HG03196 (cell line): ENCODE data around the gene FGF14.
"Not testable (repeated sequence)": the region's sequence is repeated elsewhere in the genome, so short reads cannot be mapped to it uniquely, and the experiment has no call there.

Experiments used
- ATAC-seq: cut with Tn5 transposase; IDR thresholded peaks from one replicate; pipeline ENCODE4 v1.9.1; 2021; ENCODE audit not compliant: unreplicated experiment

Gene FGF14

GRCh38 chr13:102055090-102055779 is 346.6 kb downstream of the FGF14 start:
- no peak for ATAC-seq

GRCh38 chr13:102049853-102050252 is 352.0 kb downstream of the FGF14 start:
- ATAC-seq: no peak

GRCh38 chr13:102045731-102046130 is 356.1 kb downstream of the FGF14 start:
- ATAC-seq: no peak

- no peak for ATAC-seq
Measured at GRCh38 chr13:102042746-102043145, 359.1 kb downstream of the FGF14 start.

- no peak for ATAC-seq
Measured at GRCh38 chr13:102041544-102041943, 360.3 kb downstream of the FGF14 start.

- no peak for ATAC-seq
Measured at GRCh38 chr13:102040812-102041211, 361.0 kb downstream of the FGF14 start.

- ATAC-seq: no peak
Measured at GRCh38 chr13:102039264-102039663, 362.6 kb downstream of the FGF14 start.

GRCh38 chr13:102038787-102039186 is 363.1 kb downstream of the FGF14 start:
- ATAC-seq: no peak

- ATAC-seq: peak; percentile 59
Measured at GRCh38 chr13:102035969-102036368, 365.9 kb downstream of the FGF14 start.

- no peak for ATAC-seq
Measured at GRCh38 chr13:102033857-102034331, 368.0 kb downstream of the FGF14 start.

- ATAC-seq: no peak
Measured at GRCh38 chr13:102033386-102033785, 368.5 kb downstream of the FGF14 start.

GRCh38 chr13:102028868-102029267 is 373.0 kb downstream of the FGF14 start:
- no peak for ATAC-seq

- ATAC-seq: no peak
Measured at GRCh38 chr13:102028206-102028605, 373.6 kb downstream of the FGF14 start.

GRCh38 chr13:102021777-102022176 is 380.1 kb downstream of the FGF14 start:
- no peak for ATAC-seq

GRCh38 chr13:102020611-102021216 is 381.1 kb downstream of the FGF14 start:
- no peak for ATAC-seq

- ATAC-seq: no peak
Measured at GRCh38 chr13:102018716-102019115, 383.1 kb downstream of the FGF14 start.

GRCh38 chr13:102017248-102017647 is 384.6 kb downstream of the FGF14 start:
- ATAC-seq: no peak

- ATAC-seq: no peak
Measured at GRCh38 chr13:102012299-102013293, 389.3 kb downstream of the FGF14 start.

GRCh38 chr13:102011455-102011854 is 390.4 kb downstream of the FGF14 start:
- not testable (repeated sequence) for ATAC-seq

- ATAC-seq: no peak
Measured at GRCh38 chr13:102003848-102004570, 397.8 kb downstream of the FGF14 start.

GRCh38 chr13:102002287-102002686 is 399.6 kb downstream of the FGF14 start:
- no peak for ATAC-seq
